HepG2 (cell line): ENCODE measurements around the gene TEX29. TPM values are rescaled to one million over a fixed set of nuclear protein-coding genes. Genes with fewer than 3 reads are reported as not detected.

Experiments
- ATAC-seq: fragments of 200-7000 bp; cut with Tn5 transposase; 3 replicates; pipeline ENCODE4 v1.9.1; 2020; ENCODE audit warnings: mild to moderate bottlenecking, moderate library complexity
- BruUV-seq: library from RNA; stranded (reverse); fragments of 400-500 nt; replicated peaks from 2 replicates; lab custom pipeline; 2021; lab: Mats Ljungman, UMichigan
- CTCF ChIA-PET: fragments of 300-600 bp; formaldehyde crosslinking; extraction: SDS; loops from one replicate; lab custom pipeline; 2021; ENCODE audit warnings: low total read pairs, inconsistent platforms, low intra/inter-chr PET ratio; lab: Yijun Ruan, JAX
- POLR2A ChIA-PET: fragments of 350-600 bp; sonication (Branson Sonifier 250); formaldehyde crosslinking; loops from one replicate; lab custom pipeline; 2020; ENCODE audit warnings: antibody characterized with exemption, inconsistent platforms; lab: Yijun Ruan, JAX
- DNase-seq: peaks from one replicate; pipeline ENCODE4 v3.0.0-alpha.2; 2015; ENCODE audit warnings: low spot score
- FAIRE-seq: peaks from 3 replicates; lab custom pipeline; 2011; peaks lifted over from hg19 to GRCh38; lab: Jason Lieb, UNC
- H2AFZ ChIP-seq: one replicate; pipeline ENCODE4 v1.6.1; 2011; ENCODE audit warnings: low read length, inconsistent platforms
- H3K27ac ChIP-seq: fragments of 300-600 bp; 3 replicates; pipeline ENCODE4 v1.8.0; 2011; ENCODE audit warnings: mixed run types, mild to moderate bottlenecking, mixed read lengths, low read length, inconsistent platforms; ENCODE audit not compliant: insufficient read depth; ENCODE audit errors: extremely low read length
- H3K27me3 ChIP-seq, 2 experiments: fragments of 200-600 bp in 1 of 2; 2 replicates in 1 of 2; 3 replicates in 1 of 2; pipeline versions ENCODE4 v1.6.0 to v1.8.0; 2011; ENCODE audit warnings: low read length in 2 of 2, mild to moderate bottlenecking in 2 of 2, moderate library complexity in 2 of 2, inconsistent platforms in 1 of 2; ENCODE audit not compliant: insufficient read depth in 2 of 2, control insufficient read depth in 1 of 2
- H3K36me3 ChIP-seq, 2 experiments: fragments of 200-600 bp in 1 of 2; replicated peaks in 1 of 2; 2 replicates in 1 of 2; 3 replicates in 1 of 2; pipeline versions ENCODE4 v1.5.1 to v1.8.0; 2011; ENCODE audit warnings: low read length in 2 of 2, inconsistent platforms in 1 of 2; ENCODE audit not compliant: insufficient read depth in 2 of 2, control insufficient read depth in 1 of 2
- H3K4me1 ChIP-seq: 2 replicates; pipeline ENCODE4 v1.5.1; 2012; ENCODE audit warnings: low read length, inconsistent platforms; ENCODE audit not compliant: insufficient read depth
- H3K4me2 ChIP-seq: 2 replicates; pipeline ENCODE4 v1.6.0; 2011; ENCODE audit warnings: low read depth, low read length, inconsistent platforms
- H3K4me3 ChIP-seq, 3 experiments: fragments of 200-600 bp in 1 of 3; sonication (generic), shearing (Covaris generic) in 1 of 3; replicated peaks in 1 of 3; 2 replicates each; pipeline ENCODE4 v1.5.1; 2011 to 2016; ENCODE audit warnings: low read length in 3 of 3, inconsistent platforms in 2 of 3, low read depth in 2 of 3, mild to moderate bottlenecking in 2 of 3, control low read depth in 1 of 3, mixed read lengths in 1 of 3; ENCODE audit not compliant: insufficient read depth in 1 of 3
- H3K79me2 ChIP-seq: one replicate; pipeline ENCODE4 v1.6.1; 2011; ENCODE audit warnings: low read length, inconsistent platforms; ENCODE audit not compliant: insufficient read depth
- H3K9ac ChIP-seq: 2 replicates; pipeline ENCODE4 v1.6.0; 2011; ENCODE audit warnings: mild to moderate bottlenecking, low read depth, low read length, inconsistent platforms; ENCODE audit not compliant: insufficient read depth
- H3K9me3 ChIP-seq: 2 replicates; pipeline ENCODE4 v1.5.1; 2012; ENCODE audit warnings: mild to moderate bottlenecking, low read length
- H4K20me1 ChIP-seq: 2 replicates; pipeline ENCODE4 v1.6.0; 2011; ENCODE audit warnings: inconsistent platforms, mild to moderate bottlenecking, low read length, moderate library complexity; ENCODE audit not compliant: insufficient read depth
- TEAD3 ChIP-seq: optimal IDR thresholded peaks from 2 replicates; pipeline ENCODE3; 2016; ENCODE audit warnings: borderline replicate concordance
- ZNF619 ChIP-seq: sonication (generic); formaldehyde crosslinking; IDR thresholded peaks from 2 replicates; pipeline ENCODE4 v1.4.0; 2020; ENCODE audit warnings: mild to moderate bottlenecking, missing genetic modification reagents
- WGBS: methylation state at CpG from one replicate; pipeline ENCODE4 v1.1.6; 2017; ENCODE audit warnings: low lambda C conversion rate; 5-methylcytosine and 5-hydroxymethylcytosine counted together
- in situ Hi-C: cut with HindIII; loops from 2 replicates; pipeline ENCODE4 v1.10.0; 2017; ENCODE audit warnings: low pct_unique_long_range_greater_than_20kb; ENCODE audit not compliant: extremely low pct_ligation_motif_present
- intact Hi-C: fragments of 100-400 bp; cut with micrococcal nuclease; formaldehyde crosslinking; loops from one replicate; pipeline ENCODE4 v1.10.0; 2022; ENCODE audit not compliant: unreplicated experiment
- polyA plus RNA-seq, 8 experiments: library from polyadenylated mRNA; depleted of rRNA in 3 of 8; stranded (reverse) in 7 of 8; unstranded in 1 of 8; fragments of >200 nt; fragmentation: Illumina TruSeq in 4 of 8; extraction: Trizol in 4 of 8; gene quantifications; 2 replicates each; pipeline versions ENCODE4 v1.2.1 to v1.2.3, GENCODE V29; 2011 to 2016; ENCODE audit warnings: low read depth in 4 of 8, missing spikeins in 1 of 8, mixed read lengths in 1 of 8; ENCODE audit not compliant: insufficient read depth in 1 of 8
- total RNA-seq, 5 experiments: library from RNA; depleted of rRNA; stranded (reverse); fragments of >200 nt; fragmentation: Illumina TruSeq; extraction: Trizol; gene quantifications; 2 replicates each; pipeline ENCODE4 v1.2.3, GENCODE V29; 2016; ENCODE audit warnings: low read depth in 1 of 5
- TF ChIP-seq, protein P1 (sequence below), 2 experiments: sonication (generic) in 1 of 2; formaldehyde crosslinking in 1 of 2; IDR thresholded peaks; 2 replicates each; pipeline versions ENCODE4 v1.6.1 to v1.9.0; 2014 to 2022; ENCODE audit warnings: antibody characterized with exemption in 1 of 2, borderline replicate concordance in 1 of 2, inconsistent platforms in 1 of 2, low read depth in 1 of 2, missing genetic modification reagents in 1 of 2

The TEX29 gene
- total and polyA plus RNA-seq, 2 of the 13 experiments (the other 11 are each of a cell fraction or from before 2014, with no cell fraction given): 0.12 to 0.22 TPM

DNA sequence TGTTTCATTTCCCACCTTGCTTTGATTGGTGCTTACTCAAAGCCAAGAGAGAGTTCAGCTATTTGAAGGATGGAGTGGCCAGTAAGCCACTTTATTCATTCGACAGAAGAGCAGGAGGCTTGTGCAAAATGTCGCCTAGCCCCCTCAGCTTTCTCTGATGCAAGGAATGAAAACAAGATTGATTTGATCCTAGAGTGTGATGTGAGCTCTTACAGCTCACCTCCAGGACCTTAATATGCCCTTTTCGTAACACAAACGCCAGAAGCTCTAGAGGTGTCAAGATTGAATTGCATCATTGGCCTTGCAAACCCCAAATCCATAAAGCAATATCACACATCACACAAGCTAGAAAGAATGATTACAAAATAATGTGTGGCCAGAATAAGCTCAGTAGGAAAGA, 36.4 kb downstream of the TEX29 start (continued):
- TF ChIP-seq, protein P1, sequence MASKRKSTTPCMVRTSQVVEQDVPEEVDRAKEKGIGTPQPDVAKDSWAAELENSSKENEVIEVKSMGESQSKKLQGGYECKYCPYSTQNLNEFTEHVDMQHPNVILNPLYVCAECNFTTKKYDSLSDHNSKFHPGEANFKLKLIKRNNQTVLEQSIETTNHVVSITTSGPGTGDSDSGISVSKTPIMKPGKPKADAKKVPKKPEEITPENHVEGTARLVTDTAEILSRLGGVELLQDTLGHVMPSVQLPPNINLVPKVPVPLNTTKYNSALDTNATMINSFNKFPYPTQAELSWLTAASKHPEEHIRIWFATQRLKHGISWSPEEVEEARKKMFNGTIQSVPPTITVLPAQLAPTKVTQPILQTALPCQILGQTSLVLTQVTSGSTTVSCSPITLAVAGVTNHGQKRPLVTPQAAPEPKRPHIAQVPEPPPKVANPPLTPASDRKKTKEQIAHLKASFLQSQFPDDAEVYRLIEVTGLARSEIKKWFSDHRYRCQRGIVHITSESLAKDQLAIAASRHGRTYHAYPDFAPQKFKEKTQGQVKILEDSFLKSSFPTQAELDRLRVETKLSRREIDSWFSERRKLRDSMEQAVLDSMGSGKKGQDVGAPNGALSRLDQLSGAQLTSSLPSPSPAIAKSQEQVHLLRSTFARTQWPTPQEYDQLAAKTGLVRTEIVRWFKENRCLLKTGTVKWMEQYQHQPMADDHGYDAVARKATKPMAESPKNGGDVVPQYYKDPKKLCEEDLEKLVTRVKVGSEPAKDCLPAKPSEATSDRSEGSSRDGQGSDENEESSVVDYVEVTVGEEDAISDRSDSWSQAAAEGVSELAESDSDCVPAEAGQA (IDR thresholded peaks at IDR 0.05; ENCODE audit: low read depth): no peak
- TF ChIP-seq, protein P1 (CRISPR knock-in tag; IDR thresholded peaks at IDR 0.05; ENCODE audit: borderline replicate concordance): no peak

DNA sequence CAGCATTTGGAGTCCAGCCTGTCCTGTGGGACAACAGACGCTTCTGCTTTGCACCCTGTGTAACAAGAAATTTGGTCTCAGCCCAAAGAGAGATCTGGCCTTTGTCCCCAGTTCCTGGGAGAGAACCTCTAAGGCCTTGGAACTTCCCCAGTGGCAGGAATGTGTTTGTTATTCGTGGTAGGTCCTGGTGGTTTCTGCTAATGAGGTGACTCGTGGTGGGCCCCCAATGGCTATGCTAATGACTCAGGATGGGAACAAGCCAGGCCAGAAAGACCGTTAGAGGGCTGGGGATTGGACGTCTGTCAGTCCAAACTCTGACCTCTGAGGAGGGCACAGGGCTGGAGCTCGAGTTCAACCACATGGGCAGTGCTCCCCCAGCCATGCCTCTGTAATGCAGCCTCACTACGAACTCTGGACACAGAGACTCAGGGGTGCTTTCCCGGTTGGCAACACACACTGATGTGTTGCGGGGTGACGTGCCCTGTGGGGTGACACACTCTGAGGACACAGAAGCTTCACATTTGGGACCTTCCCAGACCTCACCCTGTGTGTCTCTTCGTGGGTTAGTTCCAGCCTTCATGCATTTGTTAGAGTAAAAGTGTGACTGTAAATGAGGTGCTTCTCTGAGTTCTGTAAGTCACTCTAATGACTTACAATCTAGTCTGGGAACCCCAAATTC, 38.9 kb downstream of the TEX29 start:
- H3K9me3 ChIP-seq: no peaks in the 10 kb centered on the region
- no peaks in the 10 kb centered on the region for H4K20me1 ChIP-seq
- ATAC-seq (peak; percentile 72), DNase-seq (no peak), FAIRE-seq (no peak)
- intact Hi-C loops: no loop called here
- H2AFZ ChIP-seq: no peak overlapping the region
- WGBS: 26% methylated on average over 6 of the region's 11 CpGs
- H3K27me3 ChIP-seq: peaks cover 1 to 39% of the 10 kb centered on the region in 2 experiments; a peak in 3 of 5 replicates
- CTCF ChIA-PET: no interaction called here
- peak; percentile 69 for TF ChIP-seq TEAD3 (CRISPR knock-in tag)
- TF ChIP-seq ZNF619 (CRISPR knock-in tag): no peak
- no peaks in the 10 kb centered on the region for H3K79me2 ChIP-seq
- no TSS peak for BruUV-seq
- no peak overlapping the region for H3K4me2 ChIP-seq
- no peaks in the 10 kb centered on the region for H3K4me1 ChIP-seq
- H3K27ac ChIP-seq: no peak overlapping the region
- H3K36me3 ChIP-seq: no peaks in the 10 kb centered on the region
- POLR2A ChIA-PET: no interaction called here
- in situ Hi-C loops: no loop called here
- no peak overlapping the region for H3K9ac ChIP-seq
- no peak overlapping the region for H3K4me3 ChIP-seq
